GM03348 (cell line): ENCODE data around the gene NGFR.
"Not testable (repeated sequence)": the region's sequence is repeated elsewhere in the genome, so short reads cannot be mapped to it uniquely, and the experiment has no call there.

Experiments
- DNase-seq: peaks from one replicate; pipeline ENCODE4 v3.0.0; 2012; ENCODE audit warnings: low spot score

NGFR gene

DNA sequence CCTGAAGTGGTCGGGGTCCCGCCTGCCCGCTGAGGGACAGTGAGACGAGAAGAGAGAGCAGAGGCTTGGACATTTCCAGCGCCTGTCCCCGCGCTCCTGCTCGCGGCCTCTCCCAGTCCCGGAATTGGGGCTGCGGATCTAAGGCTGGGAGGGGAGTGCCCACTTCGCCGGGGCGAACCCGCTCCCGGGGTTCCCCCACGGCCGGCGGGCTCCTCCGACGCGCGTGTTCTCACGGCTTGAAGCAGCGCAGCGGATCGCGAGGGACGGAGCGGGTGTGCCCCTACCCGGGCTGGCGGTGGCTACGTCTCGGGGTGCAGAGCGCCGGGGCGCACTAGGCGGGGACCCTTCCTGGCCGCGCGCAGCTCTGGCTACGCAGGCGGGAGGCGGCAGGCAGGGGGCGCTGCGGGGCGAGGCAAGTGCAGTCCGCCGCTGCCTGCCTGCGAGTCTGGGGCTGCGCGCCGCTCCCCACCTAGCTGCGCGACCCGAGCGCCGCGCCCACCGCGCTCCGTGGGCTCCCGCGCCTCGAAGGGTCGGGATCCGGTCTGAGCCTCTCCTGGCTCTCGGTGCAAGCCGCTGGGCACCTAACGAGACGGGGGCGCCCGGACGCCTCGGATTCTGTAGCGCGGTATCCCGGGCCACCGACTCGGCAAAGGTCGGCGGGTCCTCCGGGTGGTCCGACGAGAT is 1.2 kb downstream of the NGFR start:
- peak; percentile 89 for DNase-seq

DNA sequence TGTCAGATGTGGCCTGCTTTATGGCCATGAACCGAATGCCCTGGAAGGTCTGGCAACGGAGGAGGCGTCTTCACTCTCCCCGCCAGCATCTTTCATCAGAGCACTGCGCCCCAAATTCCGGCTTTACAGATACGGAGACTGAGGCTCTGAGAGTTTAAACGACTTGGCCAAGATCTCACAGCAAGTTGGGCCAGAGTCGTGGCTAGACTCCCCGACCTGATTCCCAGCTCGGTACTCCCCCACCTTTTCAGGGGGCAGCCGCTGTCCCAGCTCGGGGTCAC is 1.7 kb downstream of the NGFR start:
- DNase-seq = no peak

DNA sequence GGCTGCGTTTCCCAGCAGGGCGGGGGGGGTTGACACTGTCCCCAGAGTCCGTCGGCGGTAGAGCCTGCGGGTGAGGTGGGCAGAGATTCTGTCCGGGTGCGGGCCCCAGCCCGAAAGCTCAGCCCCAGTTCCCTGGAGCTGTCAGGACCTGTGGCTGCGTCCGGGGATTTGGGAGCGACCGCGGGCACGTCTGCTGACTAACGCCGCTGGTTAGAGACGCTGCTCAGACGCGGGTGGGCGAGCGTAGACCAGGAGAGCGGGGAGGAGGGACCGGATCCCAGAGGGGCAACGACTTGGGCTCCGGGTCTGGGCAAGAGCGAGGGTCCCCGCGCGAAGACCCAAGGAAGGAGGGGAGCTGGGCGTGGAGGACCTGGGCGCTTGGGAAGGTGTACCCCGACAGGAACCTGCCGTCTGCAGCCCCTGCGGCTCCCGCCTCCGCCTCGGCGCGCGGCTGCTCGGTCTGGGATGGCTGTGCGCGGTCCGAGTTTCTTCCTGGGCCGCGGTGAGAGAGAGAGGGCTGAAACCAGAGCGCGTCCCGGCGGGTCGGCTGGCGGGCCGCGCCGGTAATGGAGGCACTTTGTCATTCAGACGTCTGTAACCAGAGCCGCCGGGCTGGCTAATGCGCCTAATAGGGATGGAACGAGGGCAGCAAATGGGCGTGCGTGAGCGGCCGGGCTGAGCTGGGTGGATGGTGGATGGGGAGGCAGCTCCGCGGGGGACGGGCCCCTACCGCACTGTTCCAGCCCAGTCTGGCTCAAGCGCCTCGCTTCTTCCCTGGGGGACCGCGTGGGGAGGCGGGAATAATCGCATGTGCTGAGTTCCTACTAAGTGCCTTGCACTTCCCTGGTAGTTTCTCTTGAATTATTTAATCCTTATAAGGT is 2.3 kb downstream of the NGFR start:
- DNase-seq = peak; percentile 48

DNA sequence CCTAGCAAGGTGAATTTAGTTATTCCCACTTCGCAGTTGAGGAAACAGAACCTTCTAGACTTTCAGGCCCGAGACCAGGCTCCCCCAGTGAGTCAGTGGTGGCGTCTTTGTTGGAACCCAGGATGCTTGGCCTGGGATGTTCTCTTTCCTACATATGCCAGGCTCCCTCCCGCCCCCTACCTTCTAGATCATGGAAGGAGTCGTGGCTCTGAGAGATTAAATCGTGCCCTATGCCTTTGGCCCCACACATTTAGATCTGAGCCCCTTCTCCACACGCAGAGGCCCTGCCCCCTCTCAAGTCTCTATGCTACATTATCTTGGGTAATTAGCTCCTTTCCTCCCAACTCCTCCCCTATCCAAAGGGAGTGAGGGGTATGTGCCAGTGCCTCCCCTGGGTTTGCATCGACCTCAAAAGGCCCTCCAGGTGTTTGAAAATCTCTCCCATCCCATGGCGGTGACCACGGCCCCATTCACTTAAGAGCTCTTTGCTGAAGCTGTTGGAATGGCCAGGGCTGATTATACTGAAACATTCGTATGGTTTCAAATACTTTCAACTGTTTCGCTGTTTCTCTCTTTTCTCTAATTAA is 3.0 kb downstream of the NGFR start:
- DNase-seq = no peak

DNA sequence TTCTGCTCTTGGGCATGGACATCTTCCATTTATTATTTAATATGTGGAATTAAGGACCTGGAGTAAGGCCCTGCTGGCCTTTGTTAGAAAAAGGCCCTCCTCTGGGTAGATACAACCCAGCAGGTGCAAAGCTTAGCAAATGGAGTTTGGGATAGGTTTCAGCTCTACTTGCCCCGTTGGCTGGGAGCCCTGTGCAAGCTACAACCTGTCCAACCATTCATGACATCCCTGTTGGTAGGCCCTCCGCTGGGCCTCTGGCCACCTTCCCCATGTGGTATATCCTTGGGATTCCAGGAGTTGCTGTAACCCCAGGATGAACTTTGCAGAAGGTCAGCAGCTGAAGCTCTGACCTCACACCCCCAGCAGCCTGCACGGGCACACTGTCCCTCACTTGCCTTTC is 6.4 kb downstream of the NGFR start:
- DNase-seq = no peak

DNA sequence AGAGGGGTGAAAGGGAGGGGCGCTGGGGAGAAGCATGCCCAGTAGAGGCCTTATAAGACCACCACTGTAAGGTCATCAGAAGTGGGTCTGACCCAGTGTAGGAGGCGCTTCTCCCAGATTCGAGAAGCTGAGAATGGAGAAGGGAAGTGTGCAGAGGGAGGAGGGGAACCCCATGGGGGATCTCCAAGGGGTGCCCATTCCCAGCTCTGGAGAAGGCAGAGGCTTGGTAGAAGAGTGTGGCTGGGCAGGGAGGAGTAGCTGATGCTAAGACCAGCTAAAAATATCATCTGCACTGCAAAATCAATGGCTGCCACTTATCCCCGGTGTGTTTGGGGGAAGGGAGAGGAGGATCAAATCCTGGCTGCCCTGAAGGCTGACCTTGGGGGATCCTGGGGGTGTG is 7.2 kb downstream of the NGFR start:
- DNase-seq = no peak

DNA sequence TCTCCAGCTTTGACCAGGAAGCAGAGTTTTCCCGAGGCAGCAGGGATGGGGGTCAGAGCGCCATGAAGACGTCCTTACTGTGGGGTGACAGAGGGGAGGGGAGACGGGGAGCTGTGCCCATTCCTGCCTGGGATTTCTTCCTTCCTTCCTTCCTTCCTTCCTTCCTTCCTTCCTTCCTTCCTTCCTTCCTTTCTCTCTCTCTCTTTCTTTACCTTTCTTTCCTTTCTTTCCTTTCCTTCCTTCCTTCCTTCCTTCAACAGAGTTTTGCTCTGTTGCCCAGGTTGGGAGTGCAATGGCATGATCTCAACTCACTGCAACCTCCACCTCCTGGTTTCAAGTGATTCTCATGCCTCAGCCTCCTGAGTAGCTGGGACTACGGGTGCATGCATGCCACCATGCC is 7.6 kb downstream of the NGFR start:
- not testable (repeated sequence) for DNase-seq

DNA sequence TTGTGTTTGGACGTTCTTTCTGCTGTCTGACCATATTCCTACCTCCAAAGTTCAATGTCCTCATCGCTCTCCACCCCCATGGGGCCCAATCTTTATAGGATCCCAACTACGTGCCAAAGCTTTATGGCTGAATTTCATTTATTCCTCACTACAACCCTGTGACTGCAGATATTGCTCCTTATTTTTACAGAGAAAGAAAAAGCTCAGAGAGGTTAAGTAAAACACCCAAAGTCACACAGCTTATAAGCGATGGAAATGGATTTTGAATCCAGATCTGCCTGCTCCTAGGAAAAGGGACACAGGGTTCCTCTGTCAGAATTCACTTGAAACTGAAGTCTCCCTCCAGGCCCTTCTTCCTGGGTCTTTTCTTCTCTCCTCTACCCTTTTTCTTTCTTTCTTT is 9.3 kb downstream of the NGFR start:
- no peak for DNase-seq

DNA sequence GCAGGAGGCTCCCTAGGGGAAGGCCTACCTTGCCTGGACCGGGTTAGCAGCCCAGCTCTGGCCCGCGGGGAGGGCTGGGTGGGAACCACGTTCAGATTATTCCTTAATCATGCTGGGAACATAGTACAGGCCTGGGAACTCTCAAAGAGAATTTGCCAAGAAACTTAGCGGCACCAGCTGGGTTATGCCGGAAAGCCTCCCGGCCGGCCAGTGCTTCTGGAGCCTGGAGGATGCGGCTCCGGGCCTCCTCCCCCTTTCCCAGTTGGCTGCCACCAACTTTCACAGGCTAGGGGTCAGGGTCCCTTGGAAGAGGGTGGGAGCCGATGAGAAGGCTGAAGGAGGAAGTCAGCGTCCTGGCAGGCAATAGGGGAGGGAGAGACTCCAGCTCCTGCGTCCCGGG is 10.8 kb downstream of the NGFR start:
- no peak for DNase-seq

DNA sequence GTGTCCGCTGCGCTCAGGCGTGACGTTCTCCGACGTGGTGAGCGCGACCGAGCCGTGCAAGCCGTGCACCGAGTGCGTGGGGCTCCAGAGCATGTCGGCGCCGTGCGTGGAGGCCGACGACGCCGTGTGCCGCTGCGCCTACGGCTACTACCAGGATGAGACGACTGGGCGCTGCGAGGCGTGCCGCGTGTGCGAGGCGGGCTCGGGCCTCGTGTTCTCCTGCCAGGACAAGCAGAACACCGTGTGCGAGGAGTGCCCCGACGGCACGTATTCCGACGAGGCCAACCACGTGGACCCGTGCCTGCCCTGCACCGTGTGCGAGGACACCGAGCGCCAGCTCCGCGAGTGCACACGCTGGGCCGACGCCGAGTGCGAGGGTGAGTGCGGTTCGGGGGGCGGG is 11.2 kb downstream of the NGFR start:
- DNase-seq = no peak

DNA sequence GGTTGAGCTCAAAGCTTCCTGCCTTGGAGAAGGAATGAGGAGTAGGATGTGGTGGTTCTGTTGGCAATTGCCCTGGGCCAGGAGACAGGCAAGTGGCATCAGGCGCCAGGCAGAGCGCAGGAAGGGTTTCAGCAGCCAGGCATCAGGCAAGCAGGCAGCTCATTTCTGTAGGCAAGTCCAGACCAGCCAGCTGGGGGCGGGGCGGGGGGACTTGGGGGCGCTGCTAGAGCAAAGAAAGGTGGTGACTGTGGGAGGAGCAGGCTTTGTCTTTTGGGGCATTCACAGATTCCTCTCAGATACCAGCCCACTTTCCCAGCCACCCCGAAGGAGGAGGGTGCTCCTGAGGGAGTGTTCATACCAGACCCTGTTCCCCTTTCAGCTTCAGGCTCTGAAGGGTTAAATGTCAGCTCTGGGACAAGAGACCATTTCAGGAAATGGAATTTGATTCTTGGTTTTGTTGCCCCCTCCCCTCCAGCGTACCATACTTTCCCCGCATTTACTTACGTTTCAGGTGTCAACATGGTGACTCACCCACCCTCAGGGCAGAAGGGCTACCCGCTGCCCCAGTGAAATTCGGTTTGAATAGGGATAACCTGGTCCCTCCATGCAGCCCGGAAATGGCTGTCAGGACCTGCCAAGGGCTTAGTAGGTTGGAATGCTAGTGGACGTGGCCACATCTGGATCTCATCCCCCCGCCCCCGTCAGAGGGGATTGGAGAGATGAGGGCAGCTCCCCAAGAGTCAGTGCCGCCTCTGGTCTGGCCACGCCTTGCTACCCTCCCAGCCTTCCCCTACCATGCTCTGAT is 13.2 kb downstream of the NGFR start:
- DNase-seq = peak; percentile 61

DNA sequence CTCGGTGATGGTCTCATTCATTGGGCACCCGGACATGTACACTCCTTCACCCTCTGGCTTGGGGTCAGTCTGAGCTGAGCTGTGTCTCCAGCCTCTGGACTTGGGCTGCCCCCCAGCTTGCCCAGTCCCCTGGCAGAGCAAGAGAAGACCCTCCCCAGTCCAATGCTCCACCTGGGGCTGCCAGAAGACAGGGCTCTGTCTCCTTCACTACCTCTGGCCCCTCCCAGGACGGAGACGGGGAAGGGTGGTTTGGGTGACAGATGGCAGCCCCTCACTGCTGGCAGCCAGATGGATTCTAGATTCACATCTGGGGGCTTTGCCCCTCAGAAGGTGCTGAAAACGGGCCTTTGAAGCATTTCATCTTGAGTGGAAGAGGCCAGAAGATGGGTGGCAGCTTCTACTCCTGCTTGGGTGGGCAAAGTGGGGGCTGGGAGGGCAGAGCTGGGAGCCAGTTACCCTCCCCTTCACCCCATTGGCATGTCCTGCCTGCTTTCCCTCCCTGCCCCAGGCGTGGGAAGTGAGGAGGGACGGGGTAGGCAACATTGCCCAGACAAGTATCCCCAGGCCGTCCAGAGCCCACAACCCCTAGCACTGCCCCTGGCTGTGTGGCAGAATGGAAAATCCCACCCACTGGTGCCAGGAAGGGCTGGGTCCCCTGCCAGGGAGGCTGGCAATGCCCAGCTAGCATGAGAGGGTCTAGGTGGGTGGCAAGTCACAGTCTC is 13.9 kb downstream of the NGFR start:
- DNase-seq = no peak

DNA sequence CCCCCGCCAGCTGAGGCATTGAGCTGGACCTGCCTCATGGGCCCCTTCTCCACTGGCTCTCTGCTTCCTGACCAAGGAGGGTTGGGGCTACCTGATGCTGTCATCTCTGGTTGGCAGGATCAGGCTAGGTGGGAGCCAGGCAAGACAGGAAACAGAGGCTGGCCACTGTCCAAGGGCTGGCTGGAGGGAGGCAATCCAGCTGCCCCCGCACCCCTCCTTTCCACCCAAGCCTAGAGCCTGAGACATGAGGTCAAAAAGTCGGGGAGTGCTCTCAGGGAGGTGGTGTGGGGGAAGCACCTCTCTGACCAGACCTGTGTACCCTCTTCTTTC is 14.5 kb downstream of the NGFR start:
- no peak for DNase-seq

DNA sequence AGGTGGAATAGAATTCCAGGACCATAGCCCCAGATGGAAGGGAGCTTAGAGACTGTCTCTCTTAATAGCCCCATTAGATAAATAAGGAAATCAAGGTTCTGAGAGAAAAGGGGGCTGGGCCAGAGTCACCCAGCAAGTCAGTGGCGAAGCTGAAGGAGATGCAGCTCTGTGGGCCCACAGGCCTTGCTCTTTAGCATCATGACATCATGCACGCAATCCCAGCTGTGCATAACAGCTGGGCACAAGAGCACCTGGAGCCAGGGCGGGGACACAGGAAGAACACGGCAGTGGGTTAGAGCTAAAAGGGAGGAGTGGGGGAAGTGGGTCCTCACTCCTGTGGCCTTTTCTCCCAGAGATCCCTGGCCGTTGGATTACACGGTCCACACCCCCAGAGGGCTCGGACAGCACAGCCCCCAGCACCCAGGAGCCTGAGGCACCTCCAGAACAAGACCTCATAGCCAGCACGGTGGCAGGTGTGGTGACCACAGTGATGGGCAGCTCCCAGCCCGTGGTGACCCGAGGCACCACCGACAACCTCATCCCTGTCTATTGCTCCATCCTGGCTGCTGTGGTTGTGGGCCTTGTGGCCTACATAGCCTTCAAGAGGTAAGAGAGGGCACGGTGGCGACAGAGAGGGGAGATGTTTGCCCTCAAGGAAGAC is 15.1 kb downstream of the NGFR start:
- DNase-seq = no peak

DNA sequence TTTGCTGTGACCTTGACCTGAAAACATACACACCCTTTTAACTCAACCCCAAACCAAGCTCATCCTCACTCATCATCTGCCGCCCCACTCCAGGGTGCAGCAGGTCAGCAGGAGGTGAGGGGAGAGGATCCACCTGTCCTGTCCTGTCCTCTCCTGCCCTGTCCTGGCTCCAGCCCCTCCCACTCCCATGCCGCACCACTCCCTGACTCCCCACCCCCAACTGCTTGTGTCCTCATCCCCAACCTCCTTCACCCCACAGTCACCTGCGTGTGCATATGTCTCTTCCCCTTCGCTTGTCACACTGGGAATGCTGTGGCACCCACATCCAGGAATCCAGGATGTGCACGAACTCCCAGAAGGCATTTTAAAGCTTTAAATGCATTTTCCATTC is 15.6 kb downstream of the NGFR start:
- DNase-seq = no peak

DNA sequence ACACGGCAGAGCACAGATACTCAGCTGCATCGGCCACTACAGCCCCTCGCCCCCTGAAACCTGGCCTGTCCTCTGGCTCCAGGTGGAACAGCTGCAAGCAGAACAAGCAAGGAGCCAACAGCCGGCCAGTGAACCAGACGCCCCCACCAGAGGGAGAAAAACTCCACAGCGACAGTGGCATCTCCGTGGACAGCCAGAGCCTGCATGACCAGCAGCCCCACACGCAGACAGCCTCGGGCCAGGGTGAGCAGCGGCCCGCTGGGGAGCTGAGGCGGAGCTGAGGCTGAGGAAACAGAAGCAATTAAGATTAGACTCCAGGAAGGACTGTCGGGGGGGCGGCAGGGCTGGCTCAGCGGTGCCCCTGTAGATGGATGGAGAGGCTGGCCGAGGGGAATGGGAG is 16.7 kb downstream of the NGFR start:
- no peak for DNase-seq

DNA sequence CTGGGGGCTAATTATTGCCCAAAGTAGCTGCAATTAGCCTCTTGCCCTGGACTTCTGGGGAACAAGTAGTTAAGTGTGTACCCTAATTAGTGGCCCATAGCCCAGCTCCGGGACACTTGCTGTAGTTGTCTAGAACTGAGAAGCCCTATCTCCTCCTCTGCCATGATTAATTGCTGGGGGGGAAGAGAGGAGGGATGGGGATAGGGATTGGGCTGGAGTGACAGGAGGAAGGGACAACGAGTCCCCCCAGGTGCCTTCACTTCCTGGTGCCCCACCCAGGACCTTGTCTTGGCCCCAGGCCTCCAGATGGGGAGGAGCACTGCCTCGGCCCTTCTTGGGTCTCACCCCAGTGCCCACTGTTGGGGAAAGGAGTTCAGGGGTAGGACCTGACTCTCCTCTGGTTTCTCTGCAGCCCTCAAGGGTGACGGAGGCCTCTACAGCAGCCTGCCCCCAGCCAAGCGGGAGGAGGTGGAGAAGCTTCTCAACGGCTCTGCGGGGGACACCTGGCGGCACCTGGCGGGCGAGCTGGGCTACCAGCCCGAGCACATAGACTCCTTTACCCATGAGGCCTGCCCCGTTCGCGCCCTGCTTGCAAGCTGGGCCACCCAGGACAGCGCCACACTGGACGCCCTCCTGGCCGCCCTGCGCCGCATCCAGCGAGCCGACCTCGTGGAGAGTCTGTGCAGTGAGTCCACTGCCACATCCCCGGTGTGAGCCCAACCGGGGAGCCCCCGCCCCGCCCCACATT is 17.4 kb downstream of the NGFR start:
- DNase-seq = no peak

DNA sequence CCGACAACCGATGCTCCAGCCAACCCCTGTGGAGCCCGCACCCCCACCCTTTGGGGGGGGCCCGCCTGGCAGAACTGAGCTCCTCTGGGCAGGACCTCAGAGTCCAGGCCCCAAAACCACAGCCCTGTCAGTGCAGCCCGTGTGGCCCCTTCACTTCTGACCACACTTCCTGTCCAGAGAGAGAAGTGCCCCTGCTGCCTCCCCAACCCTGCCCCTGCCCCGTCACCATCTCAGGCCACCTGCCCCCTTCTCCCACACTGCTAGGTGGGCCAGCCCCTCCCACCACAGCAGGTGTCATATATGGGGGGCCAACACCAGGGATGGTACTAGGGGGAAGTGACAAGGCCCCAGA is 17.9 kb downstream of the NGFR start:
- DNase-seq = no peak

DNA sequence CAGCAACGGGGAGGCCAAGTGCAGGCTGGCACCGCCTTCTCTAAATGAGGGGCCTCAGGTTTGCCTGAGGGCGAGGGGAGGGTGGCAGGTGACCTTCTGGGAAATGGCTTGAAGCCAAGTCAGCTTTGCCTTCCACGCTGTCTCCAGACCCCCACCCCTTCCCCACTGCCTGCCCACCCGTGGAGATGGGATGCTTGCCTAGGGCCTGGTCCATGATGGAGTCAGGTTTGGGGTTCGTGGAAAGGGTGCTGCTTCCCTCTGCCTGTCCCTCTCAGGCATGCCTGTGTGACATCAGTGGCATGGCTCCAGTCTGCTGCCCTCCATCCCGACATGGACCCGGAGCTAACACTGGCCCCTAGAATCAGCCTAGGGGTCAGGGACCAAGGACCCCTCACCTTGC is 18.5 kb downstream of the NGFR start:
- no peak for DNase-seq

DNA sequence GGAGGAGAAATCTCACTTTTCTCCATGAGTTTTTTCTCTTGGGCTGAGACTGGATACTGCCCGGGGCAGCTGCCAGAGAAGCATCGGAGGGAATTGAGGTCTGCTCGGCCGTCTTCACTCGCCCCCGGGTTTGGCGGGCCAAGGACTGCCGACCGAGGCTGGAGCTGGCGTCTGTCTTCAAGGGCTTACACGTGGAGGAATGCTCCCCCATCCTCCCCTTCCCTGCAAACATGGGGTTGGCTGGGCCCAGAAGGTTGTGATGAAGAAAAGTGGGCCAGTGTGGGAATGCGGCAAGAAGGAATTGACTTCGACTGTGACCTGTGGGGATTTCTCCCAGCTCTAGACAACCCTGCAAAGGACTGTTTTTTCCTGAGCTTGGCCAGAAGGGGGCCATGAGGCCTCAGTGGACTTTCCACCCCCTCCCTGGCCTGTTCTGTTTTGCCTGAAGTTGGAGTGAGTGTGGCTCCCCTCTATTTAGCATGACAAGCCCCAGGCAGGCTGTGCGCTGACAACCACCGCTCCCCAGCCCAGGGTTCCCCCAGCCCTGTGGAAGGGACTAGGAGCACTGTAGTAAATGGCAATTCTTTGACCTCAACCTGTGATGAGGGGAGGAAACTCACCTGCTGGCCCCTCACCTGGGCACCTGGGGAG is 19.1 kb downstream of the NGFR start:
- DNase-seq = peak; percentile 57
